SH-SY5Y (cell line): ENCODE data around the gene ACIN1.

ENCODE experiments used
- GATA2 ChIP-seq: IDR thresholded peaks from 2 replicates; pipeline ENCODE4 v1.6.1; 2011; ENCODE audit warnings: mild to moderate bottlenecking, low read depth, low read length
- GATA3 ChIP-seq: IDR thresholded peaks from 2 replicates; pipeline ENCODE4 v1.6.1; 2011; ENCODE audit warnings: low read depth, mild to moderate bottlenecking, low read length, moderate library complexity

The ACIN1 gene

DNA sequence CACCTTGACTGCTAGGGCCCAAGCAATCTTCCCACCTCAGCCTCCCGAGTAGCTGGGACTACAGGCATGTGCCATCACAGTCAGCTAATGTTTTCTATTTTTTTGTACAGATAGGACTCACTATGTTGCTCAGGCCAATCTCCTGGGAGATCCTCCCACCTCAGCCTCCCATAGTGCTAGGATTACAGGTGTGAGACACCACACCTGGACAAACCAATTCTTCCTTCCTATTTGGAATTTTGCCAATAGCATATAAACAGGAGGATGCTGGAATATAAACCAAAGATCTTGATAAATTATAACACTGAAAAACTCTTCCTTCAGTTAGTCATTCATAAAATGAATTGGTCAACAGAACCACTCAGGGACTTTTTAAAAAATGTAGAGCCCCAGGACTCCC, 8.4 kb downstream of the ACIN1 start:
- no peak for TF ChIP-seq GATA3
- no peak for TF ChIP-seq GATA2

DNA sequence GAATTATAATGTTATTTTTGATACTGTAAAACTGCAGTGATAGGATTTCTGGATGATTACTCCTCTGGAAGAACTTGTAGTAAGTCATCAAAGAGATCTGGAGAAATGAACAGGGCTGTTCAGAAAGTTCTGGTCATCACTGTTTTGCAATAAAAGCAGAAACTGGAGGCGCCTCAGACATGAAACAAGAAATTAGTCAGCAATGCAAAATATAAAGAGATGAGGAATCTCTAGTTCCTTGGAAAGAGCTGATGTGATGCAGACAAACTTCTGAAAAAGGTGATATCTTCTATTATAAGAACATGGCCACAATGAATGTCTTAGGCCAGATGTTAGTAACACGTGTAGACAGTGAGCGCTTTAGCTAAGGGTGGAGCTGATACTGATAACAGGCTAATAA, 9.5 kb downstream of the ACIN1 start:
- no peak for TF ChIP-seq GATA2
- no peak for TF ChIP-seq GATA3

DNA sequence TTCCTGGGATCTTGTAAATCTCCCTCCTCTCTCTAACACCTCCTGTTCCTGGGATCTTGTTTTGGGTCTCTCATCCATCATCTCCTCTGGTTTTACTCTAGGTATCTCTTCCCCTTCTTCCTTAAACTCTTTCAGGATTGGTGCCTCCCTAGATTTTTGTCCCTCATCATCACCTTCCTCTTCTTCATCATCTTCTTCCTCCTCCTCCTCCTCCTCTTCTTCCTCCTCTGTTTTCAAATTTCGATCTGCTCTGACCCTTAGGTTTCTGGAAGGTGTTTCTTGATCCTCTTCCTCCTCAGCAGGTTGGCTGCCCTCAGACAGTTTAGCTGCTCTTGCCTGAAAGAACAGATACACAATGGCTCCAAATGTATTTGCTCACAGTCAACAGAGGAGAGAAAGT, 14.5 kb downstream of the ACIN1 start:
- TF ChIP-seq GATA2 (no peak), GATA3 (no peak)

DNA sequence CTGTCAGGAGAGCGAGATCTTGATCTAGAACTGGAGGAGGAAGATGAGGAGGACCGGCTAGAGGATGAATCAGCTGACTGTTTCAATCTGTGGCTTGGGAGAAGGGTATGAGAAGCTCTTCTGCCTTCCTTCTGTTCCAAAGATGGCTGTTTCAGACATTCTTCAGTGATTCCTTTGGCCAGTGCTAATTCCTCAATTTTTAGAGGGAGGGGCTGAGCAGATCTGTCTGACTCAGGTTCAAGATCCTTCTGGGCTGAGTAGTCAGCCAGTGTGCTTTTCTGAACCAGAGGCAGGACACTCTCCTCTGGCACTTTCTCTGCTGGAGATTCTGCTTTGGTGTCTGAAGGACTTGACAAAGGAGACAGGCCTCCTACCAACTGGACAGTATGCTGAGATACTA, 15.2 kb downstream of the ACIN1 start:
- TF ChIP-seq GATA3 (no peak), GATA2 (no peak)

DNA sequence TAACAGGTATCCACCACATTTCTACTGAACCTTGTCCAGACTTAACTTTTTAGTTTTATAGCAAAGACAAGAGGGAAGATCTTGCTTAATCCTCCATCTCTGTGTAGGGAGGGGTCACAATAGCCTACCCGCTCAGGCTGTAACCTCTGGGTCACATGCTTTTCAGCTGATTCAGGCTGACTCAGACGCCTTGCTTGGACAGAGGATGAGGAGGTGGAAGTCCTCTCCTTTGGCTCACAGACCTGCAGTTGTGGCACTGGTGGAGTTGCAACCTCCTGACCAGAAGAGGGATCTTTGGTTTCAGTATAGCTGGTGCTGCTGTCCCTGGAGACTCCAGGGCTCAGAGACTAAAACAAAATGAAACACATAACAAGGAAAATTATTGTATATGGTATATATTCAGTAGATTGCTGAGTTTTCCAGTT, 16.2 kb downstream of the ACIN1 start:
- no peak for TF ChIP-seq GATA3
- no peak for TF ChIP-seq GATA2

DNA sequence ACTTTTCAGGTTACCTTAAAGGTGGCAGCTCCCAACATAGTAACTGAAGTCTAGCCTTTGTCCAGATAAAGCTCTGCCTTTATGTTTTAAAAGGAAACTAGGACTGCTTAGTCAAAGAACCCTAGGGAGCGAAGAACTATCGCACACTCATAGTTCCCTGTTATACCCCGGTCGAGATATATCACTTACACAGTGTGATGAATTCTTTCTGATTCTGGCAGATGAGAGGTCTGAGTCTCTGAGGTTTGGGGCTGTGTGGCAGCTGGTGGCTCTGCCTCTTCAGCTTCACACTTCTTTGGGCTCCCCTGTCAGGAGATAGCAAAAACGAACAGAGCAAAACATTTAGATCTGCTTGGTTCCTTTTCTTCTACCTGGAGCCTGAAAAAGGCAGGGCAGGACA, 17.0 kb downstream of the ACIN1 start:
- TF ChIP-seq GATA2 (no peak), GATA3 (no peak)

DNA sequence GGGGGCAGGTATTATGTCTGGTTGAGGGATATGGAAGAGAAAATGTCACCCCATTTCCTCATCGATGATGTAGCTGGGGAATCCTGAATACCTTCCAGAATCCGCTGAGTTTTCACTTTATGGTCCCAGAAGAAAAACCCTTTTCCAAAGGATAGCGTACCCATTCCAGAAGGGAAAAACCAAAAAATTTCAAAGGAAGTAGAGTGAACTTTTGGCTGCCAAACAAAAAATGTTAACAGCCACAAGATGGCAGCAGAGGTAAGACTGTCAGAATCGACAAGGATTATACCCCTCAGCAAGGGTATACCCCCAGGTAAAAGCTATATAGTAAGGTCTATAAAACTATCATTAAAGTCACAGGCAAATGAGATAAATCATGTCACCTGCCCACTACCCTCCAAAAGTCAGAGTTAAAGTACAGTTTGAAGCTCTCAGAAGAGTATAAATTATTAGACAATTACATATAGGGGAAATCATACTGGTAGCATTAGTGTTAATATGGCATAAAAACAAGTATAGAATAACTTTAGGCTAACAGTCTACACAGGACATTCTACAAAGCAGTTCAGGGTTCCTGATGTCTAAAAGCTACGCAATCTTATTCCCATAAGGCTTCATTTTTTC, 18.0 kb downstream of the ACIN1 start:
- TF ChIP-seq GATA3 (no peak), GATA2 (no peak)

DNA sequence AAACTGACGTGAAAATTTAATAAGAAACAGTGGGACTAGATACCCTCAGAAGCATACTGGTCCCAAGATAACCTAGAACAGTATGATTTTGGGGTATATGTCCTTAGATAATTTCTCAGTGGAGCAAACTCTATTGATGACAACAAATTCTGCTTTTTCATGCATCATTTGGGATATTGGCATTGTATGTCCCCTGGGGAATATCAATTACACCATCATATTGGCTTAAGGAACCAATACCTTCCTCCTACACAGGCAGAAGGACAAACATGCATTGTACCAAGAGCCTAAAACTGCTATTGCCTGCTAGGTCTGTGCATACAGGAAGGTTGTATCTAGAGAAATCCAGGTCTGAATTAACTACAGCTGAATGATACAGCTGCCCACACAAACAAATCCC, 20.0 kb downstream of the ACIN1 start:
- TF ChIP-seq GATA3 = no peak
- no peak for TF ChIP-seq GATA2

DNA sequence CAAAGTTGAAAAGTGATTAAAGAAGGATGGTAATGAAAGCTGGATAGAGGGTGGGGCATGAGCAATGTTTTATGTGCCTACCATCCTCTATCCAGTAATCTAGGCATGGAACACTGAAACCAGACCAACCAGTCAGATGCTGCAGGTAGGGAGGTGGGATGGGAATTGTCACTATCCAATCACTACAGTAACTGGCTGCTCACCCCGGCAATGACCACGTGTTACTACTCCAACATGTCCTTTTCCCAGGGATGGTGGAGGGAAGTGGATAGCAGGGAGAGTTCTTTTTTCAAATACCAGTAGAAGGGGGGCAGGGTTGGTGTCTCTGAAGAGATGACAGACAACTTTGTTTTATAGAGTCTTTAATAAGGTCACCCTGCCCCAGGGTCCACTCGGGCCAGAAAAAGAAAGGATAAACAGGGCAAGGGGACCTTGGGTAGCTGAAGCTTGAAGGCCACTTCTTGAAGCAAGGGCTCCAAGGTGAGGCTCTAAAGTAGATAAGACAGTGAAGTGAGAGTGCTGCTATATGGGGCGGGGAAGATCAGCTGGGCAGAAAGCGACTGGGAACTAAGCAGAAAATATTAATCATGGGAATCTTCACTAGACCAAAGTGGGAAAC, 22.9 kb downstream of the ACIN1 start:
- no peak for TF ChIP-seq GATA2
- TF ChIP-seq GATA3 = no peak

DNA sequence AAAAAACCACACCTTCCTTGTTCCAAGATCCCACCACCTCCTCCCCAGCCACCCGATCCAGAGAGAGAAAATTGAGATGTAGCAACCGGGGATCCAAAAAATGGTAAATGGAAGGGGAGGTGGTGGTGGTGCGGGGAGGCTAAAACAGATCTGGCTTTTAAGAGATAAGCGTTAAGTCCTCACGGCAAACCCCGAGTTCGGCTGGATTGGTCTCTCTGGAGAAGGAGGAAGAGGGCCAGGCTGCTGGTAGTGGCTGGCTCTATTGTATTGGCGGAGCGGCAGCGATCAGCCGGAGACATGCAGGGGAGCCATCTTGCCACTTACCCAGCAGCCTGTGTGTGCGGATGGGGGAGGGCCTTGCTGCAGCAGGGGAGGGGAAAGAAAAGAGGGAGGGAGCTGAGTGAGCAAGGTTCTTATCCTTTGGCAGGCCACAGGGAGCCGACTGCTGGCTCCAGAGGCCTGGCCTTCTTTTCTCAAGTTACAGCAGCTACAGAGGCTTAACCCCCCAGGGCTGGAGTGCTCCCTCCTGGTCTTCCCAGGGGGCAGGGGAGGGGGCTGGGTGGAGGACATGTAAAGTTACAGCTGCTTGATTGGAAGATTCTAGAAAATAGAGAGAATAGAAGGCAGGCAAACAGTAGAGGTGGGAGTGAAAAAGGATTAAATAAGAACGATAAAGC, 23.6 kb downstream of the ACIN1 start:
- TF ChIP-seq GATA2 (no peak), GATA3 (no peak)

DNA sequence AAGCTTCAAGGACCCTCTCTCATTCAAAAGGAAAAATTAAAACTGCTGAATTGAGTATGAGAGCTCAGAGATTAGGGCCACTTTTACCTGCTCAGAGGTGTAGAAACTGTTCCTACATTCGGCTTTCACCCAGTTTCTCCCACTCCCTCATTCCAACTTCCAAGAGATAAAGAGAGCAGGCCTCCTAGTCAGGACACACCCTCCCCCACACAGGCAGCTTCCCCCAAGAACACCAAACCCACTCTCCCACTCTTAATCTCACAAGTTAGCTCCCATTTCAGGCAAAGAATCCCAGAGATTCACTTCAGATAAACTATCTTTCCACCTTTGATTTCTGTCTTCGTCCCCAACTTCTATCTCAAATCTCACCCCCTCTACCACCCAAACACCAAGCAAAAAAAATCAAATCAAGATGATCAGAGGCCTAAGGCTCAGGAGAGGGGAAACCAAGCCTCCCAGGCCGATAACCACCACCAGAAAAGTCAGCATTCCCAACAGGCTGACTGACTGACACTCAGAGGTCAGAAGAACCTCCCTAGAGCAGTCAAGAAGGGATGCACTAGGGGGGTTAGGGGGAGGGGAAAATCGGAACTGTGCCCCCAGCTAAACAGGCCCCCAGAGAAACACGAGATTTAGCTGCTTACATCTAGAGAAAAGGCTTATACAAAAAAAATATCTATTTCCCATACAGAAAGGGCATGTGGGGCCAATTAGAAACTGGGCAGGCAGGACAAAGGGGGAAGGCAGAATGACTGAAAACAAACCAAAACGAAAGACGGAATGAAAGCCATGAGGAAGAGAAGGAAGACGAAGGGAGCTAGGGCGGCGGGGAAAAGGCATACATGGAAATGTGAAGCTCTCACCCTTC, 24.4 kb downstream of the ACIN1 start:
- TF ChIP-seq GATA3 (no peak), GATA2 (no peak)

DNA sequence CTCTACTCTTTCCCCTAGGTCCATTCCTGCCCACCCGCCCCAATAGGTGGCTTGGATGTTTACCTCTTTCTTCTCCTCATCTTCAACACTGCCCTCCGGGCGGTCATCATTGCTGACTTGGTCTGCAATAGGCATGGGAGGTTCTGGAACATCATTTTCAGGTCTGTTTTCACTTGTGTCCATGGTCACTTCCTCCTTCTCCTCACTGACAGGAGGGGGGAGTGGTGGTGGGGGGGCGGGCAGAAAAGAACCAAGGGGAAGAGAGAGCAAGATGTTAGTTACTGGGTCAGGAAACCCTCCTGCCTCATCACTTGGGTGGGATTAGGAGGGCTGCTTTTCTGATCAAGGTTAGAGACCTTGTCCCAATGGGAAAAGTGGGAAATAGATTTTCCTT, 25.5 kb downstream of the ACIN1 start:
- TF ChIP-seq GATA2 (no peak), GATA3 (no peak)

DNA sequence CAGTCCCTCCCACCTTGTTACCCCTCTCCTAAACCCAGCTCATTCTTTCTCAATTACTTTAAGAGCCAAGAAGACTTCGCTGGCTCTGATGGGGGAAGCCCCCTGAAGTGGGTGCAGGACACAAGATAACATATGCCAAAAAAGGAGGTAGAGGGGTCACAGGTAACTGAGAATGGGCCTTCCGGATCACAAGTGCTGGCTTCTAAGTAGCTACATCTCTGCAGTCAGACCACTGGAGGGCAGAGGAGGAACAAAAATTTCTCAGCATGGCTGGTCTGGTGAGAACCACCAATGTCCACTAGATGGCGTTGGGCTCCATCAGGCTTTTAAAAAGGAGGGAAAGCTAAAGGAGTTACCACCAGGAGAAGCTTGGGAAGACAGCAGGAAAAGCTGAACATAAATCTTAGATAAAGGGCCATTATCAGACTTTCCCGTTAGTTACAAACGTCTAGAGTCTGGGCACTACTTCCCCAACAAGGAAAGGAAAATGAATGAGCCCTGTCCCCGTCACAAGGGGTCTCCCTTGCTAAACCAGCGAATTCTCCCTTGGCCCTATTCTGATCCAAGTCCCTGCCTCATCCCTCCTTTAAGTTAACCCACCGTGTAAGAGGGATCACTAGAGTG, 26.0 kb downstream of the ACIN1 start:
- no peak for TF ChIP-seq GATA2
- TF ChIP-seq GATA3 = no peak
